Activated CD4-positive, CD25-positive, alpha-beta regulatory T cell treated with anti-CD3 and anti-CD28 coated beads, Interleukin-2, amount 50 U/mL, for 72 hours (primary cell): ENCODE data around the gene CSNK1E.
"Not testable (repeated sequence)": the region's sequence is repeated elsewhere in the genome, so short reads cannot be mapped to it uniquely, and the experiment has no call there.

Experiments used
- DNase-seq: peaks from one replicate; pipeline ENCODE4 v3.0.0; 2021

Gene CSNK1E

GRCh38 chr22:38317122-38317994 lies at the start of gene CSNK1E:
TSS of gene CSNK1E (minus strand) at chr22:38317433. CDS start at chr22:38314157, 3,276 bp downstream.
- DNase-seq = peak; percentile 76

- not testable (repeated sequence) for DNase-seq
Observed at GRCh38 chr22:38365829-38366228, 48.6 kb upstream of the CSNK1E start.

- not testable (repeated sequence) for DNase-seq
Observed at GRCh38 chr22:38365174-38365573, 47.9 kb upstream of the CSNK1E start.

GRCh38 chr22:38360560-38360959 lies 43.3 kb upstream of the CSNK1E start:
- not testable (repeated sequence) for DNase-seq

- DNase-seq = not testable (repeated sequence)
Observed at GRCh38 chr22:38359817-38360216, 42.6 kb upstream of the CSNK1E start.

- not testable (repeated sequence) for DNase-seq
Observed at GRCh38 chr22:38357971-38358370, 40.7 kb upstream of the CSNK1E start.

- DNase-seq = no peak
Observed at GRCh38 chr22:38355275-38355674, 38.0 kb upstream of the CSNK1E start.

- no peak for DNase-seq
Observed at GRCh38 chr22:38353701-38354100, 36.5 kb upstream of the CSNK1E start.

- DNase-seq = peak; percentile 82
Observed at GRCh38 chr22:38353142-38353629, 36.0 kb upstream of the CSNK1E start.

GRCh38 chr22:38352436-38352835 lies 35.2 kb upstream of the CSNK1E start:
- no peak for DNase-seq

GRCh38 chr22:38350444-38351359 lies 33.5 kb upstream of the CSNK1E start:
- DNase-seq = no peak

GRCh38 chr22:38348751-38349496 lies 31.7 kb upstream of the CSNK1E start:
- no peak for DNase-seq

GRCh38 chr22:38347944-38348750 lies 30.9 kb upstream of the CSNK1E start:
- DNase-seq = no peak

GRCh38 chr22:38347181-38347943 lies 30.1 kb upstream of the CSNK1E start:
- DNase-seq = no peak

- no peak for DNase-seq
Observed at GRCh38 chr22:38346506-38346905, 29.3 kb upstream of the CSNK1E start.

- no peak for DNase-seq
Observed at GRCh38 chr22:38345782-38346181, 28.5 kb upstream of the CSNK1E start.

GRCh38 chr22:38339893-38340292 lies 22.7 kb upstream of the CSNK1E start:
- not testable (repeated sequence) for DNase-seq

GRCh38 chr22:38338772-38339379 lies 21.6 kb upstream of the CSNK1E start:
- DNase-seq = no peak

GRCh38 chr22:38336699-38337098 lies 19.5 kb upstream of the CSNK1E start:
- DNase-seq = no peak

GRCh38 chr22:38335077-38335476 lies 17.8 kb upstream of the CSNK1E start:
- DNase-seq = no peak
